ENCODE measurements around the gene CACNA1B.
"Not testable (repeated sequence)": the region's sequence is repeated elsewhere in the genome, so short reads cannot be mapped to it uniquely, and the experiment has no call there.

The CACNA1B gene

DNA sequence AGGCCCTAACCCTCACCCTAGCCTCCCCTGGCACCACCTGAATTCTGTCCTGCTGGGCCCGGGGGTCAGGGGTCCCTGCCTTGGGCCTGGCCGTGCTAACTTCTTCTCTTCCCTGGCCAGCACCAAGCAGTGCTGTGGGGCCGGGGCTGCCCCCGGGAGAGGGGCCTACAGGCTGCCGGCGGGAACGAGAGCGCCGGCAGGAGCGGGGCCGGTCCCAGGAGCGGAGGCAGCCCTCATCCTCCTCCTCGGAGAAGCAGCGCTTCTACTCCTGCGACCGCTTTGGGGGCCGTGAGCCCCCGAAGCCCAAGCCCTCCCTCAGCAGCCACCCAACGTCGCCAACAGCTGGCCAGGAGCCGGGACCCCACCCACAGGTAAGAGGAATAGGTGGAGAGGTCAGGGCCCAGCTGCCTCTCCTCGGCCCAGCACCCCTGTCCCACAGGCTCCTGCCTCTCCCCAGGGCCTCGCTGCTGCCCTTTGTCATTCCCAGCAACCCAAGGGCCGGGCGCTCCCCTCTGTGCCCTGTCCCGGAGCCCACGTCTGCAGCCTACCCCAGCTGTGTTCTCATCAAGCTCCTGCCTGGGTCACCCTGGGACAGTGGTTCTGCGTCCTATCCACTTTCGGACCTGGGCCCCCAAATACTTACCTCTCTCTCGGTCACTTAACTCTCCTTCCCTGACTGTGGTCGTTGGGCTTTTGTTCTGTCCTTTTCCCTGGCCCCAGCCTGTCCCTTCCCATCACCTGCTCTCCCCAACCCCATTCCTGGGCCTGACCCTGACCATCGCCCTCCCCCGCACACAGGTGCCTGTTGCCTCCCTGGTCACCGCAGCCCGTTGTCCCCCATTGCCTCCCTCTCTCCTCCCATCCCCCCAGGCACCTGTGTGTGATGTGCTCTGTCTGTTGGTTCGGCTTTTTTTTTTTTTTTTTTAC lies 243.2 kb downstream of the CACNA1B start:
- no peak for DNase-seq

DNA sequence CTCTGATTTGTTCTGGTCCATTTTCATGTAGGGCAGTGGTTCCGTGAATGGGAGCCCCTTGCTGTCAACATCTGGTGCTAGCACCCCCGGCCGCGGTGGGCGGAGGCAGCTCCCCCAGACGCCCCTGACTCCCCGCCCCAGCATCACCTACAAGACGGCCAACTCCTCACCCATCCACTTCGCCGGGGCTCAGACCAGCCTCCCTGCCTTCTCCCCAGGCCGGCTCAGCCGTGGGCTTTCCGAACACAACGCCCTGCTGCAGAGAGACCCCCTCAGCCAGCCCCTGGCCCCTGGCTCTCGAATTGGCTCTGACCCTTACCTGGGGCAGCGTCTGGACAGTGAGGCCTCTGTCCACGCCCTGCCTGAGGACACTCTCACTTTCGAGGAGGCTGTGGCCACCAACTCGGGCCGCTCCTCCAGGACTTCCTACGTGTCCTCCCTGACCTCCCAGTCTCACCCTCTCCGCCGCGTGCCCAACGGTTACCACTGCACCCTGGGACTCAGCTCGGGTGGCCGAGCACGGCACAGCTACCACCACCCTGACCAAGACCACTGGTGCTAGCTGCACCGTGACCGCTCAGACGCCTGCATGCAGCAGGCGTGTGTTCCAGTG lies 244.0 kb downstream of the CACNA1B start:
- DNase-seq, result no peak

DNA sequence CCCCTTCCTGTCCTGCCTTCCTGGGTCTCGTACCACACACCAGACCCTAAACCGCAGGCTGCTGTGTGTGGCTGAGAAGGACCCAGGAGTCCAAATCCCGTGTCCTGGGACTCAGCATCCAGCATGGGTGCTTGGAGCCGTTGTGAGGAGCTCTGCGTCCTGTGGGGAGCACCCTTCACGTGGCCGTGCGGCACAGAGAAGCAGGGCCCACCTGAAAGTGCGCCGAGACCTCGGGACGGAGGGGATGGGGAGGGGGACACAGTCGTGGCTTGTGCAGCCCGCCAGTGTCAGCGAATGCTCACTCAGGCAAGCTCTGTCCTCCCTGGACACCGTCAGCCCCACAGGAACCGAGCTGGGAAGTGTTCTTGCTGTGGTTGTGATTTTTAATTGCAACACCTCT lies 244.6 kb downstream of the CACNA1B start:
- no peak for DNase-seq

DNA sequence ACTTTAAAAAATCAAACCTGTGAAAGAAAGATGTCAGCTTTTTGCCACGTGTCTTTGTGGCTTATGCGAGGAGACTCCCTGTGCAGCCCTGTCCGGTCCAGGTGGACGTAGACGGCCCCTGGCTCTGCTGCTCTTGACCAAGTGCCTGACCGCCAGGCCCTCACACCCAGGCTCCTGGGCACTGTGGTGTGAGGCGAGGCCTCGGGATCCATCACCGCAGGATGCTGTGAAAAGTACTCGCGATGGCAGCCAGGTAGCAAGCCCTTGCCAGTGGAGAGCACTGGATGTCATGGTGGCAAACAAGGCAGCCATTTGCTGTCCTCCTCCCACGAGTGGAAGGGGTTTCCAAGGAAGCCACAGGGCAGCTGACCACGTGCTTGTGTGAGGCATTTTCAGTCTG lies 245.1 kb downstream of the CACNA1B start:
- DNase-seq, result no peak

DNA sequence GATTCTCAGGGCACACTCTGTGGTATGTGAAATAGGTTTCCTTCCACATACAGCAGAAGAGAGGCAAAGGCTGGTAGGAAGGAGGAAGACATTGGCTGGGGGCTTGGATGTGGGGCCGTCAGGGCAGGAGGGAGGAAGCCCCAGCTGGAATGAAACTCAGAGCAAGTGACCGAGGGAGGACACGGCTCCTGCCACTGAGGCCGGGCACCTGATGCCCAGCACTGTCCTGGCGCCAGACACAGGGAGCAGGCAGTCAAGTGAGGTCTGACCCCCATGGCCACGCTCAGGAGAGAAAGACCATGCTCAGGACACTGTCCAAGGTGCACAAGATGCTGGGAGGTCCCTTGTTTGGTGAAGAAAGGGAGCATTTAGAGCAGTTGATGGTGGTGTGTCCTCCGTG lies 245.5 kb downstream of the CACNA1B start:
- DNase-seq, result no peak

DNA sequence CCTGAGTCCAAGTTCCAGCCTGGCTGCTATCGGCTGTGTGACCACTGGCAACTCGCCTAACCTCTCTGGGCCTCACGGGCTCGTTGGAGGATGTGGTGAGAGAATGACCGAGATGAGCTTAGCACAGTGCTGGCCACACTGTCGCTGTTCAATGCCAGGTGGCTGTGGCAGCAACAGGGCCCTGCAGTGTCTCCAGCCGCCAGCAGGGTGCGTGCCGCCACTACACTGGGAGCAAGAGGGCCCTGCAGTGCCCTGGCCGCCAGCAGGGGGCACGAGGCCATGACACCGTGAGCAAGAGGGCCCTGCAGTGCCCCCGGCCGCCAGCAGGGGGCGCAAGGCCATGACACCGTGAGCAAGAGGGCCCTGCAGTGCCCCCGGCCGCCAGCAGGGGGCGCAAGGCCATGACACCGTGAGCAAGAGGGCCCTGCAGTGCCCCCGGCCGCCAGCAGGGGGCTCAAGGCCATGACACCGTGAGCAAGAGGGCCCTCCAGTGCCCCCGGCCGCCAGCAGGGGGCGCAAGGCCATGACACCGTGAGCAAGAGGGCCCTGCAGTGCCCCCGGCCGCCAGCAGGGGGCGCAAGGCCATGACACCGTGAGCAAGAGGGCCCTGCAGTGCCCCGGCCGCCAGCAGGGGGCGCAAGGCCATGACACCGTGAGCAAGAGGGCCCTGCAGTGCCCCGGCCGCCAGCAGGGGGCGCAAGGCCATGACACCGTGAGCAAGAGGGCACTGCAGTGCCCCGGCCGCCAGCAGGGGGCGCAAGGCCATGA lies 248.7 kb downstream of the CACNA1B start:
- not testable (repeated sequence) for DNase-seq

DNA sequence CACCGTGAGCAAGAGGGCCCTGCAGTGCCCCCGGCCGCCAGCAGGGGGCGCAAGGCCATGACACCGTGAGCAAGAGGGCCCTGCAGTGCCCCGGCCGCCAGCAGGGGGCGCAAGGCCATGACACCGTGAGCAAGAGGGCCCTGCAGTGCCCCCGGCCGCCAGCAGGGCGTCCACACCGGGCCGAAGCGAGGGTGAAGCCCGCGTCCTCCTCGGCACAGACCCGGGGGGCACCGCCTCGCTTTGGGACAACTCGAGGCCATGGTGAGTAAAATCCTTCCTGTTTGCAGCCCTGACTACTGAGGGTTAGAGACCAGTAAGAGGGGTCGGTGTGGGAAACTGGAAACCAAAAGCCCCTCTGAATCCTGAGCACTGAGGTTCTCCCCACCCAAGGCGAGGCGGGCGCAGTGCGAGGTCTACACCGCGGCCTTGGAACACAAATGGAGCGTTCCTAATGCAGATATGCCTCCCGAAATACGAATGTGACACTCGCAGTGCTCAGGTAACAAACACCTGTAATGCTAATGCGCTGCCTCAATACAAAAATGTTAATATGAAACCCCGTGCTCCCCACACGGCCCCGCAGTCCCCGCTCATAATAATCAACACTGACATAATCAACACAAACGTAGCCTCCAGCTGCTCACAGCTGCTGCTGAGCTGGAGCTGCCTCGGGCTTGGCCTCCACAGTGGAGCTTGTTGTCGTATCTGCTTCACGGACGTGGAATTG lies 249.4 kb downstream of the CACNA1B start:
- not testable (repeated sequence) for DNase-seq

DNA sequence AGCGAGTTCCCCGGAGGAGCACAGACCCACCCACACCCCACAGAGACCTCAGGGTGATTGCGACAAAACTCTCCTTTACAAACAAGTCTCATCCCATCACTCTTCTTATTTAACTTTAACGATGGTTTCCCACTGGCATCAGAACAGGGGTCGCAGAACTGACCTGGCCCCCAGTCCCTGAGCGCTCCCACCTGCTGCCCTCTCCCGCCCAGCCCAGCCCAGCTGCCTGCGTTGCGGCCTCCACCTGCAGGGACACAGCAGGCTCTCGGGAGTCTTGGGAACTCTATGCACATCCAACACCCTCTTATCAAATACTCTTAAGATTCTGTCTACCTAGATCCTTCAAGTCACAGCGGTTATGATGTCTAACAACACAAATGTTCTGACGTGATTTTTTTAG lies 250.4 kb downstream of the CACNA1B start:
- not testable (repeated sequence) for DNase-seq

DNA sequence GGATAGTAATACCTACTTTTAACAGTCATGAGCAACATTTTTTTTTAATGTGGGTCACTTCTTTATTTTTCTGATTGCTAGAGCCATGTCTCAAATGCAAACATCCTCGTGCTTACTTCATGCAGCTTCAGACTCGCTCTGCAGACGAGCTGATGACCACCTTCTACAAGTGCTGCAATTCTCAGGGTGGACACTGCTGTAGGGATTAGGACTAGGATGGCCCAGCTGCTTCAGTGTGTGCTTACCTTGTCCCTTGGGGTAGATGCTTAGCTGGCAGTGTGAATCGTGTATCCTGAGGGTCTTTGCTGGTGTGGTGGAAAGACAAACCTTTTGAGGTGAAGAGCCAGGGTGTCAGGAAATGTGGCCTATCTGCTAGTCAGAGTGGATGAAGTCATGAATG lies 251.7 kb downstream of the CACNA1B start:
- DNase-seq, result not testable (repeated sequence)

DNA sequence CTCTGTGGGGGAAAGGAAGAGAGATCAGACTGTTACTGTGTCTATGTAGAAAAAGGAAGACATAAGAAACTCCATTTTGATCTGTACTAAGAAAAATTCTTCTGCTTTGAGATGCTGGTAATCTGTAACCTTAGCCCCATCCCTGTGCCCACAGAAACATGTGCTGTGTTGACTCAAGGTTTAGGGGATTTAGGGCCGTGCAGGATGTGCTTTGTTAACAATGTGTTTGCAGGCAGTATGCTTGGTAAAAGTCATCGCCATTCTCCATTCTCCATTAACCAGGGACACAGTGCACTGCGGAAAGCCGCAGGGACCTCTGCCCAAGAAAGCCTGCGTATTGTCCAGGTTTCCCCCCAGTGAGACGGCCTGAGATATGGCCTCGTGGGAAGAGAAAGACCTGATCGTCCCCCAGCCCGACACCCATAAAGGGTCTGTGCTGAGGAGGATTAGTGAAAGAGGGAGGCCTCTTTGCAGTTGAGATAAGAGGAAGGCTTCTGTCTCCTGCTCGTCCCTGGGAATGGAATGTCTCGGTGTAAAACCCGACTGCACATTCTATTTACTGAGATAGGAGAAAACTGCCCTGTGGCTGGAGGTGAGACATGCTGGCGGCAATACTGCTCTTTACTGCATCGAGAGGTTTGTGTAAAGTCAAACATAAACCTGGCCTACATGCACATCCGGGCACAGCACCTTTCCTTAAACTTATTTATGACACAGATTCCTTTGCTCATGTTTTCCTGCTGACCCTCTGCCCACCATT lies 255.5 kb downstream of the CACNA1B start:
- DNase-seq, result not testable (repeated sequence)

DNA sequence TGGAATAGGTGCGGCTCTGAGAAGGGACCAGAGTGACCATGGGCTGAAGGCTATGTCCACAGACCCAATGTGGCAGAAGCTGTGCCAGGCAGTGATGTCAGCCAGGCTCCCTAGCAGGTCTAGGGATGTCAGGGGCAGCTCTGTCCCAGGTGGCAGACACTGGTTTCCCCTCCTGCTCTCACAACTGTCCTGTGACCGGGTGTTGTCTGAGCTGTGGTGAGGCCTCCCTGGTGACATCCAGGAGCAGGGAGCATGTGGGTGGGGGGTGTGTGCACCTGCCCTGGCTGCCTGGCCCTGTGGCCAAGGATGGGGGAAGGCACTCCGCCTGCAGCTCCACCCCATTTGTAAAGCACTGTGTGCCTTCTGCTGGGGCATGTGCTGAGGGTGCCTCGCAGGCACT lies 257.0 kb downstream of the CACNA1B start:
- DNase-seq, result not testable (repeated sequence)

DNA sequence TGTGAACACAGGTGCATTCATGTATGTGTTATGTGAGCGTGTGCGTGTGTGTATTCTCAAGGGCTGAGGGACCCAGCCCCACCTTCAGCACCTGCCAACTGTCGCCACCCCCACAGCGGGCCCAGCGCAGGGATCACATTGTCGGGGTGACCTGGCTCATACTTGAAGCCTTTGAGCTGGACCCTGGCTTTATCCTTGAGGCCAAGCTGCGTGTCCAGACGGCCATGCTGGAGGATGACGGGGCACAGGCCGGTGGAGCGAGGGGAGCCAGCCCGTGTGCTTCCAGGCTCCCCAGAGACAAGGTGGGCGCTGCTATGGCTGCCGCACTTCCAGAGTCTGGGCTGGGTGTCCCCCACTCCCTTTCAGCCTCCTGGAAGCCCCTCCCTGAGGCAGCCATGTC lies 261.5 kb downstream of the CACNA1B start:
- DNase-seq, result not testable (repeated sequence)

DNA sequence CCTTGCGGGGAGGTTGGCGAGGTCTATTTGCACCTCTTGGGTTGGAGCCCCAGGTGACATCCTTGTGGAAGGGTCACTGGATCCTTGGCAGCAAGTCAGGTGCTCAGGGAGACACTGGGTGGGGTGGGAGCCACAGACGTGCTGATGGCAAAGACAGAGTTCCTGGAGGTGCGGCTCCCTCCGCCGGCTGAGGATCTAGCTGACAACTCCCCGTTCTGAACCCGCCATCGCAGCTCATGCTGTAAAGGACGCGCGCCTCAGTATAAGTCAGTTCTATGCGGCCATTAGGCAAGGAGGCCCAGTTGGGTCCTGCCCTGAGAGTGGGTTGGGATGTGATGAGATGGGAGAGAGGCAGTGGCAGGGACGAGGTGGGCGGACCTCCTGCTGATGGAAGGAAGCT lies 263.4 kb downstream of the CACNA1B start:
- DNase-seq, result not testable (repeated sequence)

DNA sequence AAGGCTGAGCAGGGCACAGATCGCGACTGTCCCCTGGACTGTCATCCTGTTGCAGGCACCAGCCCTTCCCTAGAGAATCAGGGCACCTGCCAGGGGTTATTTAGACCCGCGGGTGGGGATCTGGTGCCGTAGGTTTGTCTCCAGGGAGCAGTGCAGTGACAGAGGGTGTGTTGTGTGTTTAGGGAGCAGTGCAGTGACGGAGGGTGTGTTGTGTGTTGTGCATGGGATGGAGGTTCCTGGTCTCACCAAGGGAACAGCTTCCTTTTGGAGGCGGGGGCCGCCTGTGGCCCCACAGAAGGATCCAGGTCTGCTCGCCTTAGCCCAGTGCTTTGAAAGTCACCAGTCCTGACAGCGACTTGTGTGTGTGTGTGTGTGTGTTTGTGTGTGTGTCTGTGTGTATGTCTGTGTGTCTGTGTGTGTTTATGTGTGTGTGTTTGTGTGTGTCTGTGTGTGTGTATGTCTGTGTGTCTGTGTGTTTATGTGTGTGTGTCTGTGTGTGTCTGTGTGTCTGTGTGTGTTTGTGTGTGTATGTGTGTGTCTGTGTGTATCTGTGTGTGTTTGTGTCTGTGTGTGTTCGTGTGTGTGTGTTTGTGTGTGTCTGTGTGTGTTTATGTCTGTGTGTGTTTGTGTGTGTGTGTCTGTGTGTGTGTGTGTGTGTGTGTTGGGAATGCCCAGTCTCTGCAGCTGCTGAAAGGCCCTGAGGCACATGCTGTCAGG lies 265.1 kb downstream of the CACNA1B start:
- not testable (repeated sequence) for DNase-seq

DNA sequence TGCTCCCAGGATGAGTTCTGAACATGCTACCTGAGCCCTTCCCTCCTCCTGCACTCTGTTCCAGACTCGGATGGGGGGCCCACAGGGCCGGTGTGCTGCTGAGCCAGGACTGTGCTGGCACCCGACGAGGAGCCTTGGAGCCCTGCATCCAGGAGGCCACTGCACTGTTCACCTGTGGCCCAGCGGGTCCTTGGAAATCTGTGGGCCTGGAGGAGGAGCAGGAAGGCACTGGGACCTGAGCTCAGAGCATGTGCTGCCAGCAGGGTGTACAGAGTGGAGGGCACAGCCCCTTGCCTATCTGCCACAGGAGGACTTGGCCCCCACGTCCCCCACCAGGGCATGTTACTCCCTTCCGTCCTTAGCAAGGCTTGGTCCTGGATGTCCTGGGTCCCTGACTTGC lies 265.9 kb downstream of the CACNA1B start:
- DNase-seq, result not testable (repeated sequence)

DNA sequence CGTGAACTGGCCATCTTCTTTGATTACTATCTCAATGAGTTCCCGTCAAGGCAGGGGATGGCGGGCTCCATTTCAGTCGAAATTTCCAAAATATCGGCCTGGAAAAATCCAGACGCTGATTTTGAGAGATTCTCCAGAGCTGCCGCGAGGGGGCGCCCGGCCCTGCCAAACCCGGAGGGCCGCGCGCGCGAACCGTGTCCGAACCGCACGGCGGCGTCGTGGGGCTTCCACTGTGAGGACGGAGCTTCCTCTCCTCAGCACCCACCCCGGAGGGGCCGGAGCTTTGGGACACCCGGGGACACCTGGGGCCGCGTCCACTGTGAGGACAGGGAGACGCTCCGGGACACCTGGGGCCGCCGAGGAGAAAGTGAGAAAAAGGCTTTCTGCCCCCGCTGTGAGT lies 270.0 kb downstream of the CACNA1B start:
- not testable (repeated sequence) for DNase-seq

DNA sequence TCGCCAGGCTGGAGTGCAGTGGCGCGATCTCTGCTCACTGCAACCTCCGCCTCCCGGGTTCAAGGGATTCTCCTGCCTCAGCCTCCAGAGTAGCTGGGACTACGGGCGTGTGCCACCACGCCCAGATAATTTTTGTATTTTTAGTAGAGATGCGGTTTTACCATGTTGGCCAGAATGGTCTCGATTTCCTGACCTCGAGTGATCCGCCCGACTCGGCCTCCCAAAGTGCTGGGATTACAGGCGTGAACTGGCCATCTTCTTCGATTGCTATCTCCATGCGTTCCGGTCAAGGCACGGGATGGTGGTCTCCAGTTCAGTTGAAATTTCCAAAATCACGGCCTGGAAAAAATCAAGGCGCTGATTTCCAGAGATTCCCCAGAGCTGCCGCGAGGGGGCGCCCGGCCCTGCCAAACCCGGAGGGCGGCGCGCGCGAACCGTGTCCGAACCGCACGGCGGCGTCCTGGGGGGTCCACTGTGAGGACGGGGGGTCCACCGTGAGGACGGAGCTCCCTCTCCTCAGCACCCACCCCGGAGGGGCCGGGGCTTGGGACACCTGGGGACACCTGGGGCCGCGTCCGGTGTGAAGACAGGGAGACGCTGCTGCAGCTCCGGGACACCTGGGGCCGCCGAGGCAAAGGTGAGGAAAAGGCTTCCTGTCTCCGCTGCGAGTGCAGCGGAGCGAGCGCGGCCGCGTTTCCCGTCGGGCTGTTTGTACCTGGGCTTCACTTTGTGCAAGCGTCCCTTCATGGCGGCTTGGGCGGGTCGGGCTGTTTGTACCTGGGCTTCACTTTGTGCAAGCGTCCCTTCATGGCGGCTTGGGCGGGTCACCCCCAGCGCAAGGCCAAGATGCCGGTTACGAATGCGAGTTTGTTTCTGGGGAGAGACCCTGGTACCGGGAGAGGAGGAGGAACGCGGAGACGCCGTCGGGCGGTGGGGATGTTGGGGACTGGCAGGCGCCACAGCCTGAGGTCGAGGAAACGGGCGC lies 272.4 kb downstream of the CACNA1B start:
- DNase-seq, result peak; percentile 16

DNA sequence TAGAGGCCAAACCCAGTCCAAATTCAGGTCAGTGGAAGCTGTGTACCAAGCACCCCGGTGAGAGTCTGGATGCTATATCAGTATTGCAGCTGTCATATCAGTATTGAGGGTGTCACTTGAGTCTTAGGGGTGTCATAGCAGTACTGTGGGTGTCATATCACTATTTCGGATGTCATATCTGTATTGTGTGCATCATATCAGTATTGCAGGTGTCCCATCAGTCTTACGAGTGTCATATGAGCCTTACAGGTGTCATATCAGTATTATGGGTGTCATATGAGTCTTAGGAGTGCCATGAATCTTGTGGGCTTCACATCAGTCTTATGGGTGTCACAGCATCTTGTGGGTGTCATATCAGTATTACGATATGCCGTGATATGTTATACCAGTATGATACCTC lies 278.2 kb downstream of the CACNA1B start:
- not testable (repeated sequence) for DNase-seq

DNA sequence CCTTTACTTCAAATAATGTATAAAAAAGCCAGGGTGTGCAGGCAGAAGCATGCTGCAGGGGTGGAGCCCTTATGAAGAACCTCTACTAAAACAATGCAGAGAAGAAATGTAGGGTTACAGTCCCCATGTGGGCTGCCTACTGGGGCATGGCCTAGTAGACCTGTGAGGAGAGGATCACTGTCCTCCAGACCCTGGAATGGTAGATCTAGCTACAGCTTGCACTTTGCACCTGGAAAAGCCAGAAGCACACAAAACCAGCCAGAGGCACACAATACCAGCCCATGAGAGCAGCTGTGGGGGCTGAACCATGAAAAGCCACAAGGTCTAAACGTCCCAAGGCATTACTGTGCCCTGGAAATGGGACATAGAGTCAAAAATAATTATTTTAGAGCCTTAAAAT lies 289.2 kb downstream of the CACNA1B start:
- not testable (repeated sequence) for DNase-seq

Data from activated effector memory CD4-positive, alpha-beta T cell treated with Interleukin-2 at 50 U/mL for 16 hours (primary cell).